Activated CD8-positive, alpha-beta memory T cell treated with anti-CD3 and anti-CD28 coated beads, Interleukin-2, amount 10 ng/mL, durations not matched to agents 7 days and 5 days (primary cell): ENCODE measurements around the gene PRDM16. TPM values are rescaled to one million over a fixed set of nuclear protein-coding genes. Genes with fewer than 3 reads are reported as not detected.
"Not testable (repeated sequence)": the region's sequence is repeated elsewhere in the genome, so short reads cannot be mapped to it uniquely, and the experiment has no call there.

Source experiments
- ATAC-seq: fragments of 150-1000 bp; cut with Tn5 transposase; one replicate; pipeline ENCODE4 v1.10.0; 2021; ENCODE audit warnings: moderate library complexity
- CTCF ChIA-PET: fragments of 350-600 bp; sonication (Branson Sonifier 250); formaldehyde crosslinking; loops from one replicate; lab custom pipeline; 2021; ENCODE audit warnings: antibody characterized with exemption; lab: Charles Lee
- DNase-seq: peaks from one replicate; pipeline ENCODE4 v3.0.0-alpha.2; 2020
- H3K27ac Mint-ChIP-seq: one replicate; pipeline ENCODE4 v1.8.0; 2021; ENCODE audit warnings: mild to moderate bottlenecking, mixed read lengths
- H3K27me3 Mint-ChIP-seq: one replicate; pipeline ENCODE4 v1.8.0; 2021; ENCODE audit warnings: mixed read lengths
- H3K36me3 Mint-ChIP-seq: one replicate; pipeline ENCODE4 v1.8.0; 2021; ENCODE audit warnings: mild to moderate bottlenecking, mixed read lengths
- H3K4me1 Mint-ChIP-seq: one replicate; pipeline ENCODE4 v1.8.0; 2021; ENCODE audit warnings: mixed read lengths
- H3K4me3 Mint-ChIP-seq: one replicate; pipeline ENCODE4 v1.8.0; 2021; ENCODE audit warnings: mild to moderate bottlenecking, moderate library complexity, mixed read lengths
- H3K9me3 Mint-ChIP-seq: one replicate; pipeline ENCODE4 v1.8.0; 2022; ENCODE audit warnings: low read depth, mixed read lengths
- total RNA-seq, 2 experiments: library from RNA; stranded (reverse); gene quantifications; one replicate each; pipeline ENCODE4 v1.2.3, GENCODE V29; 2021

The PRDM16 gene
- total RNA-seq, 2 experiments from 2014 or later: not detected

DNA sequence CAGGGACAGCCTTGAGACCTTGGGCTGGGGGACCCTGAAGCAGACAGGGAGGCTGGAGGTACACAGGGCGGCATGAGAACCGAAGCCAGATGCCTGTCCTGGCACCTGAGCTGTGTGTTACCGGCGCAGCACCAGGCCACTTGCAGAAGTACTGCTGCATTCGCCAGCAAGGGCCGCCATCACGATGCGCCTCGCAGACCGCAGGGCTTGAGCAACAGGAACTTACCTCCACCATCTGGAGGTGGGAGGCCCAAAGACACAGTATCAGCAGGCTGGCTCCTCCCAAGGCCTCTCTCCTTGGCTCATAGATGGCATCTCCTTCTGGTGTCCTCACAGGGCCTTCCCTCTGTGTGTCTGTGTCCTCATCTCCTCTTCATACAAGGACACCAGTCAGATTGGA is 90.1 kb downstream of the PRDM16 start:
- ATAC-seq (no peak), DNase-seq (no peak)
- Mint-ChIP-seq H3K36me3 (no peaks in the 10 kb centered on the region), H3K9me3 (no peaks in the 10 kb centered on the region), H3K27ac (no peak overlapping the region), H3K27me3 (peaks cover 31% of the 10 kb centered on the region), H3K4me3 (no peak overlapping the region), H3K4me1 (peaks cover 3% of the 10 kb centered on the region)
- CTCF ChIA-PET: no interaction called here

DNA sequence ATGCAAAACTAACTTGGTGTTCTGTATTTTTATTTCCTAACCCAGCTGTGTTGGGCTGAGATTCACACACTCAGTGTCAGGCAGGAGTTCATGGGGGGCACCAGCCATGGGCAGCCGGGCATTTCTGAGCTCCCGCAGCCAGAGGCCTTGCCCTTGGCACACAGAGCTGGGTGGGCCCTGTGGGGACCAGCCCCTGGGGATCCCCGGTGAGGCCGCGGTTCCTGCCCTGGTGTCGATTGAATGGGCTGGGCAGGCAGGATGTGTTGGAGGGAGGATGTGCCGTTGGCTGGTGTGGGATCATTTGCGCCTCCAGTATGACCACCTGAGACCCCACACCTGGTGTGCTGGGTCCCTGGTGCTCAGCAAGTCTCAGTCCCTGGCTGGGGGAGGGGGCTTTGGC is 91.0 kb downstream of the PRDM16 start:
- no peak for DNase-seq
- H3K36me3 Mint-ChIP-seq: no peaks in the 10 kb centered on the region
- H3K9me3 Mint-ChIP-seq: no peaks in the 10 kb centered on the region
- no peak overlapping the region for H3K4me3 Mint-ChIP-seq
- CTCF ChIA-PET: no interaction called here
- no peak overlapping the region for H3K27ac Mint-ChIP-seq
- peaks cover 31% of the 10 kb centered on the region for H3K27me3 Mint-ChIP-seq
- no peak for ATAC-seq
- peaks cover 3% of the 10 kb centered on the region for H3K4me1 Mint-ChIP-seq

DNA sequence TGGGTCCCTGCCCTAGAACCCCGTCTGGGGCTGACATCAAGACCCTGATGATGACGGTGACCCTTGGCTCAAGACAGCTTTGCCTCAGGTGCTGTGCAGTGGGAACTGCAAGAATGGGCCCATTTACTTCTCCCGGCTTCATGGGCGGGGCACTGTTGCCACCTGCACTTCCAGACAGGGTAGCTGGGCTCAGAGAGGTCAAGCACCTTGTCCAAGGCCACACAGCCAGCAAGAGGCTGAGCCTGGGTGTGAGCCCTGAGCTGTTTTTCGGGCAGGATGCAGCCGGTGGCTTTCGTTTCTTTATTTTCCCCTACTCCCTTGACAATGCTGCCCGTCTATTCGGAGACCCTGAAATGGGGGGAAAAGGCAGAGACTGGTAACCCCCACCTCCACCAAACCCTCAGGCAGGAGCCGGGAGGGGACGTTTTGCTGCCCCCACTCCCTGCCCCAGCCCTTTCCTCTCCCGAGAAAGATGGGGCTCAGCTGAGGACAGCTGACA is 91.7 kb downstream of the PRDM16 start:
- Mint-ChIP-seq H3K9me3 (no peaks in the 10 kb centered on the region), H3K4me3 (no peak overlapping the region), H3K4me1 (peaks cover 3% of the 10 kb centered on the region), H3K27me3 (peaks cover 27% of the 10 kb centered on the region), H3K27ac (no peak overlapping the region), H3K36me3 (no peaks in the 10 kb centered on the region)
- CTCF ChIA-PET: no interaction called here
- ATAC-seq: no peak
- DNase-seq: no peak

DNA sequence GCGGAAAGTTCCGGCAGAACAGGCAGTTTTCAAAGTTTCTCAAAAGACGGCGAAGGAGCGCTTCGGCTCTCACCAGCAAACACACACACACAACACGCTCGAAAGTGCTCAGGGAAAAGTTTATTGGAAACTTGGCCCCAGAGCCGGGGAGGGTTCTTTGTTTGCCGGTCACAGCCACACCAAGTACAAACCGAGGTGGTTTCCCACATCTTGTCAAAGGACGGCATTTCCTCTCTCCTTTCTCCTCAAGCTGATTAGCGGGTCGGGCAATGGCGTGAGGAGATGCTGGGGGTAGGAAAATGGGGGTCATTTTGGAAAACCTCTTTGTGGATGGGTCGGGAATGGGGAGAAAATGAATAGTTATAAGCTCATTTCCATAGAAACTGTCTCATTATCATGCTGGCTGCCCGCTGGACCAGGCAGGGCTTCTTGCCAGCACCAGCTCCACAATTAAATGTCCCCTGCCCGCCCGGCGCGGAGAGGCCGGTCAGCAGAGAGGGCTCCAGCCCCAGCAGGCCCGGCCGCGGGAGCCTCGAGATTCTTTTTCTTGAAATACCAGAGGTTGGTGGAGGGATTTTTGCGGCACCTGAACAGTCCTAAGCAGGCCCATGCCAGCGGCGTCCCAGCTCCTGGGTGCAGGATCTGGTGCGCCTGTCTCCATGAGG is 92.3 kb downstream of the PRDM16 start:
- Mint-ChIP-seq H3K4me1 (peaks cover 3% of the 10 kb centered on the region), H3K4me3 (no peak overlapping the region), H3K36me3 (no peaks in the 10 kb centered on the region), H3K27me3 (peaks cover 21% of the 10 kb centered on the region), H3K9me3 (no peaks in the 10 kb centered on the region), H3K27ac (no peak overlapping the region)
- ATAC-seq (no peak), DNase-seq (no peak)
- CTCF ChIA-PET: no interaction called here

DNA sequence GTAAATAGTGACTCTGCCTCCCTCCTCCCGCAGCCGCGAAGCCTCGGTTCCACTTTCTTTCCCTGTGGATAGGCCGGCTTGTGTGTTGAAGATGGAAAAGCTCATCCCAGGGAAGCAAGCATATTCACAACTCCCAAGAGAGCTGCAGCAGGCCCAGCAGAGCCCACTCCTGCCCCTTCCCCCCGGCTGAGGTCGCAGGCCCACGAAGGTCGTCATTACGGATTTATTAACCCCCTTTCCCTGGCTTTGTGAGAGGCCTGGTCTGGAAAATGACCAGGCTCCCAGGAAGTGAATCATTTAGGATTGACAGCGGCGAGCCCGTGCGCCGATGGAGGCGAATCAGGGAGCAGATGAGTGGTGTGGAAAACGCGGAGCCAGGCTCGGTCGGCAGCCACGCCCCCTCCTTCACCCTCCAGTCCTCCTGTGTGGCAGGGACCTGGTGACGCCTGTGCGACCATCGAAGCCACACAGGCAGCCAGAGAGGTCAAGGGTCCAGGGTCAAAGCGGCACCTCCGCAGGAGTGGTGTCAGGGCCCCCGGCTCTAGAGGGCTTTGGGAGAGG is 93.4 kb downstream of the PRDM16 start:
- H3K27ac Mint-ChIP-seq: no peak overlapping the region
- peaks cover 3% of the 10 kb centered on the region for H3K4me1 Mint-ChIP-seq
- no peak overlapping the region for H3K4me3 Mint-ChIP-seq
- DNase-seq (no peak), ATAC-seq (no peak)
- H3K9me3 Mint-ChIP-seq: no peaks in the 10 kb centered on the region
- no peaks in the 10 kb centered on the region for H3K36me3 Mint-ChIP-seq
- H3K27me3 Mint-ChIP-seq: peaks cover 20% of the 10 kb centered on the region
- CTCF ChIA-PET: no interaction called here

DNA sequence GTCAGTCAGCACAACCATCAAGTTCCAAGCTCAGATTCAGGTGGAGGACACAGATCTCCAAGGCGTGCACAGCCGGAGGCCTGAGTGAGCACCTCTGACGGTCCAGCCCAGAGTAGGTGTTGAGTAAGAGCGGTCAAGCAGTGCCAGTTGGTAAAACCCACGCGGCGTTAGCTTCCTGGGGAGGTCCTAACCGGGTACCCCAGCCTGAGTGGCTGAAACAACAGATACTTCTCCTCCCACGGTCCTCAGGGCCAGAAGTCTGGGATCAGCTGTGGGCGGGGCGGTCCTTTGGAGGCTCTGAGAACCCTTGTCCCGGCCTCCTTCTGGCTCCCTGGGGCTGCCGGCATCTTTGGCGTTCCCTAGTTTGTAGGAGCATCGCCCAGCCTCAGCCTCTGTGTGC is 94.4 kb downstream of the PRDM16 start:
- Mint-ChIP-seq H3K27me3 (peaks cover 16% of the 10 kb centered on the region), H3K4me3 (no peak overlapping the region), H3K9me3 (no peaks in the 10 kb centered on the region), H3K4me1 (peaks cover 3% of the 10 kb centered on the region), H3K27ac (no peak overlapping the region), H3K36me3 (no peaks in the 10 kb centered on the region)
- DNase-seq: no peak
- CTCF ChIA-PET: no interaction called here
- ATAC-seq: no peak

DNA sequence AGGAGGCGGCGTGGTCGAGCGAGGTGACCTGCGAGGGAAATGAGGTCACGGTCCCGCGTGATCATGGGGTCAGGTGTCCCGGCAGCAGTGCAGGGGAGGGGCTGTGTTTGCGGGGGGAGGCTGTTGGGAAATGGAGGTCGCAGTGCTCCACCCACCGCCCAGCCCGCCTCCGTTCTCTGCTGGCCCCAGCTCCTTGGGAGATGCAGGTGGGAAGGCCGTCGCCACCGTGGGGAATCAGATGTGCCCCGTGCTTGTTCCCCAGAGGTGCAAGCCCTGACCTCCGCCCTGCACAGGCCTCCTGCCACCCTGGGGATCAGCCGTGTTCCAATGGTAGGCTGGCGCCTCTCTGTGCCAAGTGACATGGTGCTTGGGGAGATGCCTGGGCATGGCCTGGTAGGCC is 95.7 kb downstream of the PRDM16 start:
- no peak overlapping the region for H3K27ac Mint-ChIP-seq
- H3K9me3 Mint-ChIP-seq: no peaks in the 10 kb centered on the region
- ATAC-seq (no peak), DNase-seq (no peak)
- no peak overlapping the region for H3K4me3 Mint-ChIP-seq
- no peaks in the 10 kb centered on the region for H3K36me3 Mint-ChIP-seq
- peaks cover 10% of the 10 kb centered on the region for H3K27me3 Mint-ChIP-seq
- peaks cover 3% of the 10 kb centered on the region for H3K4me1 Mint-ChIP-seq
- CTCF ChIA-PET: no interaction called here

DNA sequence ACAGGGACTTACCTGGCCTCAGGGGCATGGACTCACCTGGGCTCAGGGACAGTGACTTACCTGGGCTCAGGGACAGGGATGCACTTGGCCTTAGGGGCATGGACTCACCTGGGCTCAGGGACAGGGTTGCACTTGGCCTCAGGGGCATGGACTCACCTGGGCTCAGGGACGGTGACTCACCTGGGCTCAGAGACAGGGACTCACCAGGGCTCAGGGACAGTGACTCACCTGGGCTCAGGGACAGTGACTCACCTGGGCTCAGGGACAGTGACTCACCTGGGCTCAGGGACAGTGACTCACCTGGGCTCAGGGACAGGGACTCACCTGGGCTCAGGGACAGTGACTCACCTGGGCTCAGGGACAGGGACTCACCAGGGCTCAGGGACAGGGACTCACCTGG is 96.2 kb downstream of the PRDM16 start:
- H3K4me3 Mint-ChIP-seq, ATAC-seq, H3K27ac Mint-ChIP-seq, H3K4me1 Mint-ChIP-seq, H3K9me3 Mint-ChIP-seq, H3K36me3 Mint-ChIP-seq, H3K27me3 Mint-ChIP-seq, CTCF ChIA-PET, DNase-seq: not testable (repeated sequence)

DNA sequence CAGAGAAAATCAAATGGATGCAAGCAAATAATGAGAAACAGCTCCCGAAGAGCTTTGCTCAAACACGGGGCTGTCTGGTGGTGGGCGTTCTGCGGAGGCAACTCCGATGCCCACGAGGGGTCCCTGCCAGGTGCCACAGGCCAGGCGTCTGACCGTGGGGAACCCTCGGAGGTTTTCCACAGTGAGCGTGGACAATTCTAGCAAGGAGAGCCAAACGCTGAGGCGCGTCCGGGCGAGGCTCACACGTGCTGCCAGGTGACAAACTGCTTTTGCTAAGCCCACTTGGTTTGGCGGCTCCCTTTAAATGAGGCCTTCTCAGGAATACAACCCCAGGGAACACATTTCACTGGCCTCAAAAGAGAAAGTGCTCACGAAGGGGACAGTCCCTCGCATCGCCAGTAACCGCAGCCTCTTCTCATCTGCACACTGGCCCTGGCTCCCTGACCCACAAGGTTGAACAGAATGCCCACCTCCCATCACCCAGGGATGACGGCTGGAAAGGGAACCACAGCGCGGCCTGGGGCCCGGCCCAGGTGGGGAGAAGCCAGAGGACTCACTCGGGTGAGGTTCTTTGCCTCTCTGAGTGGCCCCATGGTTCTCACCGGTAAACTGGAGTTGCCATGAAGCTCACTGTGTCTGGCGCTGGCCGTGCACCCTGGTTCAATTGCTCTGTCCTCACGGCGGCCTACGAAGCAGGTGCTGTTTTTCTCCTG is 97.4 kb downstream of the PRDM16 start:
- no peak for ATAC-seq
- H3K4me3 Mint-ChIP-seq: no peak overlapping the region
- no peaks in the 10 kb centered on the region for H3K36me3 Mint-ChIP-seq
- H3K4me1 Mint-ChIP-seq: no peaks in the 10 kb centered on the region
- CTCF ChIA-PET: no interaction called here
- no peak for DNase-seq
- no peak overlapping the region for H3K27ac Mint-ChIP-seq
- no peaks in the 10 kb centered on the region for H3K9me3 Mint-ChIP-seq
- peaks cover 7% of the 10 kb centered on the region for H3K27me3 Mint-ChIP-seq

DNA sequence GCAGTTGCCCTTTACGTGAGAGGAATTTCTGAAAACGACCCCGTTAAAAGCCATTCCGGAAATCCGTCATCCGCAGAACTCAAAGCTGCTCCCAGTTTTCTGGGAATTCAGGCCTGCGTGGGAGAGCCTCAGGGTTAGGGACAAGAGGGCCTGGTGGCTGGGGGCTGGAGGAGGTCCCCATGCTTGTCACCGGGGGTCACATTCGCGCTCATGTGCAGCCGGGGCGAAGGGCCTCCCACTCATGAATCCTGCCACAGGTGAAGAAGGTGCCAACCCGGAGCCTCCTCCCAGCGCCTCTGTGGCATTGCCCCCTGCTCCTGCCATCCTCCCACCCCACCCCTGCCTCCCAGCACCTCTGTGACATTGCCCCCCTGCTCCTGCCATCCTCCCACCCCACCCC is 98.3 kb downstream of the PRDM16 start:
- H3K27me3 Mint-ChIP-seq: peaks cover 8% of the 10 kb centered on the region
- ATAC-seq (no peak), DNase-seq (no peak)
- H3K4me3 Mint-ChIP-seq: no peak overlapping the region
- no peak overlapping the region for H3K27ac Mint-ChIP-seq
- H3K4me1 Mint-ChIP-seq: no peaks in the 10 kb centered on the region
- CTCF ChIA-PET: no interaction called here
- H3K9me3 Mint-ChIP-seq: no peaks in the 10 kb centered on the region
- H3K36me3 Mint-ChIP-seq: no peaks in the 10 kb centered on the region

DNA sequence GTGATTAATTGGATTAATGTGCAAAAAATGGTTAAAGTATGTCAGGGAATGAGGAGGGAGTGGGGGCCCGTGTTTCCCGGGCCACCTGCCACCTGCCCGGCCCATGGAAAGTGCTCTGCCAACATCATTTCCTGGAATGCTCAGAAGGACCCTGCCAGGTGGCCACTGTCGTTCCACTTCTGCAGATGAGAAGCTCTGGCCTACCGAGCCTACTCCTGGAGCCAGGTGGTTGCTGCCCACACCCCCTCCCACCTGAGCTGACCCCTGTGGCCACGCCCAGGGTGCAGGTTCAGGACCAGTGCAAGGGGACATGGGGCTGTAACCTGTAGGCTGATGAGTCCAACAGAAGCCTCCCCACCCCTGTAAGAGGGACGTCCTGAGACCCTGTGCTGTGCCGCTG is 99.7 kb downstream of the PRDM16 start:
- Mint-ChIP-seq H3K4me1 (no peaks in the 10 kb centered on the region), H3K27ac (no peak overlapping the region), H3K9me3 (no peaks in the 10 kb centered on the region), H3K4me3 (no peak overlapping the region), H3K27me3 (peaks cover 14% of the 10 kb centered on the region), H3K36me3 (no peaks in the 10 kb centered on the region)
- ATAC-seq: no peak
- CTCF ChIA-PET: no interaction called here
- DNase-seq: no peak

DNA sequence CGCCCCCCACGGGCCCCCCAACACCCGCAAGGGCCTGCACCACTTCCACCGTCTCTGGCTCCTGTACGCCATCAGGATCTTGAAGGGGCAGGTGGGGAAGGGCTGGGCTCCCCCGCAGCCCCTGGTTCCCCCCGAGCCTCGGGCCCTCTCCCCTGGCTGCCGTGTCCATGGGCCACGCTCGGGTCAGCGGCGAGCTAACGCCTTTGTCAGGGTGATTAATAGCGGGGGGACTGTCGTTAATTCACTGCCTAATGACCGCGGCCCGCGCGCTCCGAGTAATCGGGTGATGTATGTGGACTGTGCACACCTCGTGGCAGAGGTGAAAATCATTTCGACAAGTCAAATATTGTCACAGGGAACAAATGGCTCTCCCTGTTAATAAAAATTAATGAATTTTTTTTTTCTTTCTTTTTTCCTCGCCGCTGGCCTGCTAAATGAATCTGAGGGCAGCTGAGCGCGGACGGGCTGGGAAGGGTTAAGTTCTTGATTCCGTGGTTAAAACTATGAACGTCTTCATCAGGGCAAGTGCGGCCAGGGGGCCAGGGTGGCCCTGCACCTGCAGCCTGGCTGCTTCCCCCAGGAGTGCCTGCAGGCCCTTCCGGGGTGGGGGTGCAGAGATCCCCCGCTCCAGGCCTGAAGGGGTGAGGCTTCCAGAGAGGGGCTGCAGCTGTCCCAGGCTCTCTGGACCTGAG is 100.8 kb downstream of the PRDM16 start:
- Mint-ChIP-seq H3K4me3 (no peak overlapping the region), H3K36me3 (no peaks in the 10 kb centered on the region), H3K4me1 (no peaks in the 10 kb centered on the region), H3K9me3 (no peaks in the 10 kb centered on the region), H3K27me3 (peaks cover 14% of the 10 kb centered on the region), H3K27ac (no peak overlapping the region)
- DNase-seq (no peak), ATAC-seq (no peak)
- CTCF ChIA-PET: no interaction called here

DNA sequence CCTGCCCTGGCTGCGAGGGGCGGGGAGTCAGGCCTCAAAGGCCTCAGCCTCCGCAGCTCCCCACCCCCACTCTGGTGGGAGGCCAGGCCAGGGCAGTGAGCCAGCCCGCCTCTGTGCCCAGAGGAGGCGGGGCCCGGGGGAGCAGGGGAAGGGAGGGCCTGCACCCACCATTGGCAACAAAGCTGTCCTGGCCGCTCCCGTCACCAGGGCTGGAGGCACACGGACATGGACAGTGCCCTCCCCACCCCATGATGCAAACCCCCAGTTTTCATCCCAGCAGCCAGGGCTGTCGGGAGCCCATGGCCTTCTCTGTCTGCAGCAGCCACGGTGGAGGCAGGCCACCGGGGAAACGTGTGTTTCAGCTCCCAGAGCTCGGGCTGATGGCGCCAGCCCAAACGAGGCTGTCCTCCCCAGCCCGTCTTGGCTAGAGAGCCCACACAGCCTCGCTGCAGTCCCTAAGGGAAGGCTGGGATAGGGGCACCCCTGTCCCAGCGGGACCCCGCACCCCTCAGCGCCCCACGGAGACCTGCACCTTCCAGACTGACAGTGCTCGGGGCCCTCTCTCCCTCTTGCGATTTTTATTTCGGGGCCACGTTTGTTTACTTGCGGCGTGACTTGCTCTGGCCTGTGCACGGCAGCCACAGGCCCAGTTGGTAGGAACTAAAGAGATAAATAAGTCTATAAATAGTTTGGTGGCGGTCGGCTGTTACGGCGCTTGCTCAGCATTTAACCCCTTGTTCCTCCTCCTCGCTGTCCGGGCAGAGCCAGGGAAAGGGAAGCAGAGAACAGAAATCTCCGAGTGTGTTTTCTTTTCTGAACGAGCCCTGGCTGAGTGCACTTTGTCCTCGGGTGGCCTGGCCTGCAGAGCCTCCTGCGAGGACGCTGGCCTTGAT is 101.8 kb downstream of the PRDM16 start:
- Mint-ChIP-seq H3K4me1 (no peaks in the 10 kb centered on the region), H3K9me3 (no peaks in the 10 kb centered on the region), H3K27me3 (peaks cover 14% of the 10 kb centered on the region), H3K4me3 (no peak overlapping the region), H3K27ac (no peak overlapping the region), H3K36me3 (no peaks in the 10 kb centered on the region)
- CTCF ChIA-PET: no interaction called here
- no peak for ATAC-seq
- no peak for DNase-seq
